ENCODE results near the gene RERG.

- TF ChIP-seq, protein P1, sequence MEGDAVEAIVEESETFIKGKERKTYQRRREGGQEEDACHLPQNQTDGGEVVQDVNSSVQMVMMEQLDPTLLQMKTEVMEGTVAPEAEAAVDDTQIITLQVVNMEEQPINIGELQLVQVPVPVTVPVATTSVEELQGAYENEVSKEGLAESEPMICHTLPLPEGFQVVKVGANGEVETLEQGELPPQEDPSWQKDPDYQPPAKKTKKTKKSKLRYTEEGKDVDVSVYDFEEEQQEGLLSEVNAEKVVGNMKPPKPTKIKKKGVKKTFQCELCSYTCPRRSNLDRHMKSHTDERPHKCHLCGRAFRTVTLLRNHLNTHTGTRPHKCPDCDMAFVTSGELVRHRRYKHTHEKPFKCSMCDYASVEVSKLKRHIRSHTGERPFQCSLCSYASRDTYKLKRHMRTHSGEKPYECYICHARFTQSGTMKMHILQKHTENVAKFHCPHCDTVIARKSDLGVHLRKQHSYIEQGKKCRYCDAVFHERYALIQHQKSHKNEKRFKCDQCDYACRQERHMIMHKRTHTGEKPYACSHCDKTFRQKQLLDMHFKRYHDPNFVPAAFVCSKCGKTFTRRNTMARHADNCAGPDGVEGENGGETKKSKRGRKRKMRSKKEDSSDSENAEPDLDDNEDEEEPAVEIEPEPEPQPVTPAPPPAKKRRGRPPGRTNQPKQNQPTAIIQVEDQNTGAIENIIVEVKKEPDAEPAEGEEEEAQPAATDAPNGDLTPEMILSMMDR (IDR thresholded peaks at IDR 0.05) = no peak
- no peak for TF ChIP-seq ZFX (IDR thresholded peaks at IDR 0.05; ENCODE audit: borderline replicate concordance)
Observed at GRCh38 chr12:15256761-15257160, 35.5 kb upstream of the RERG start.
